HS-27A (cell line): Measurements from ENCODE around the gene FGF4.

ENCODE experiments used
- DNase-seq: peaks from one replicate; pipeline ENCODE4 v3.0.0-alpha.2; 2012; ENCODE audit warnings: low read depth, missing footprints

FGF4 gene

GRCh38 chr11:69726019-69726418 lies 49.1 kb downstream of the FGF4 start:
- no peak for DNase-seq

GRCh38 chr11:69721745-69722144 lies 53.4 kb downstream of the FGF4 start:
- DNase-seq, result no peak

- DNase-seq, result no peak
These were observed 54.0 kb downstream of the FGF4 start for GRCh38 chr11:69721106-69721505.
